ENCODE measurements around the gene CCDC81.

DNA sequence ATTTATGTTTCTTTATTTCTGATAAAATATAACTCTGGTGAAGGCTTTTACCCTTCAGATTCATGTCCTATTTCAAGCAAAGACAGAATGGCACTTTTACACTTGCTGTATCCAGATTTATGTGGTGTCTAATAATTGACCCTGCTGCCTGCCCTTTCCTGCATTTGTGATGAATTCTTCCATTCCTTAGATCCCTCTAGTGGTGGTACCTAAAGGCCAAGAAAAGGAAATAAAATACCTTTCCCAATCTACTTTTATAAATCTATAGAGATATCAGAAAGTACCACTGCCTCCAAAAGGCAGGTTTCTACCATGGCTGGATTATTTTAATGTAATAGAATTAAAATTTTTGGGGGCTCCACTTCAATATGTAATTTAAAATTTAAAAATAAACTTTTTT is 34.2 kb downstream of the CCDC81 start:
- TF ChIP-seq CTCF (conservative IDR thresholded peaks at IDR 0.05; ENCODE audit: low read depth, low read length): peak; percentile 33; the same call in 1 of the 2 replicates
- TF ChIP-seq EZH2 (IDR thresholded peaks at IDR 0.05; ENCODE audit: borderline replicate concordance, low read depth, low read length, poor library complexity, severe bottlenecking): no peak
